H1 (cell line): ENCODE measurements around the gene CEP350. TPM values are rescaled to one million over a fixed set of nuclear protein-coding genes. Genes with fewer than 3 reads are reported as not detected.

ENCODE experiments used
- POLR2AphosphoS5 ChIP-seq: IDR thresholded peaks from 2 replicates; pipeline ENCODE4 v1.6.1; 2011; ENCODE audit warnings: low read depth, low read length
- polyA plus RNA-seq, 7 experiments: library from polyadenylated mRNA; depleted of rRNA in 3 of 7; stranded (reverse) in 5 of 7; unstranded in 2 of 7; fragments of >200 nt in 5 of 7; fragments of 200-250 nt in 2 of 7; gene quantifications; 1 replicate in 5 of 7; 2 replicates in 1 of 7; 4 replicates in 1 of 7; pipeline versions ENCODE4 v1.2.1 to v1.2.3, GENCODE V29; 2011 to 2013; ENCODE audit warnings: missing spikeins in 2 of 7, mixed read lengths in 2 of 7
- total RNA-seq: library from RNA; stranded (reverse); fragmentation: NEBNext Ultra II Directional; extraction: Animal tissue kit (Norgen Biotek cat#: 25700); gene quantifications from 2 replicates; pipeline ENCODE4 v1.2.1, GENCODE V29; 2021

CEP350 gene
- total and polyA plus RNA-seq, 2 of the 8 experiments (the other 6 are each of a cell fraction or from before 2014, with no cell fraction given), result 5.6 to 39.4 TPM

DNA sequence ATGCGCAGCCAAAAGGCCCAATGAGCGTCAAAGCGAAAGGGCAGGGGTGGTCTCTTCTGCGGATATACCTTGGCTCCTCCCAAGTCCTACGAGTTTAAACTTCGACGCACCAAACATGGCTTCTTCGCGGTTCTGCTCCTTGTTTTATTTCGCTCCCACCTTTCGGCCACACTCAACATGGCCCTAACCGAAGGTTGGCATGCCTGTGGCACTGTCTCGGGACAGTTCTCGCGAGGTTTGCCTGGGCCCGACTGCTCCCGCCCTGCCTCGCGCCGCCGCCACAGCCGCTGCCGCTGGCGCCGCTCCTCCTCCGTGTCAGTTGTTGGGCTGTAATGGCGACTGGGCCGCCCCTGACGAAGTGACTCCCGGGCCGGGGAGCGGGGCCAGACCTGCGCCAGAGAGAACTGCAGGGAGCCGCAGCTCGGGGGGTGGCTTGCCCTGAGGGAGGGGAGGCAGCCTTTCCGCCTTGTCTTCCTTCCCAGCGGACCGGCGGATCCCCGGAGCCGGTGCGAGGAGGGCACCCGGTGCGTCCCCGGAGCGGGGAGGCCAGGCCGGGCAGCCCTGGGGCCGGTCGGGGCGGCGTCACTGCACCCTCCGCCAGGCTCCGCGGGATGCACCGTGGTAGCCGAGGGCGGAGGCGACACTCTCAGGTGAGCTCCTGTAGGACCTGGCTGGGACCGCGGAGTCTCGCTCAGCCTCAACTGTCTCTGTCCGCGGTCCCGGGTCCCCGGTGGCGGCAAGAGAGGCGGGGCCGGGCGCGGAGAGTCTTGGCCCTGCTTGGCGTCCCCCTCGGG, at the start of gene CEP350 (continued):
- TF ChIP-seq POLR2AphosphoS5, result peak; percentile 73; the same call in 1 of the 2 replicates
